ENCODE measurements around the gene ENPEP. TPM values are rescaled to one million over a fixed set of nuclear protein-coding genes. Genes with fewer than 3 reads are reported as not detected.
"Not testable (repeated sequence)": the region's sequence is repeated elsewhere in the genome, so short reads cannot be mapped to it uniquely, and the experiment has no call there.

The ENPEP gene
- total and polyA plus RNA-seq, 5 donors: 2.5 to 6.8 (median 3.1) TPM

DNA sequence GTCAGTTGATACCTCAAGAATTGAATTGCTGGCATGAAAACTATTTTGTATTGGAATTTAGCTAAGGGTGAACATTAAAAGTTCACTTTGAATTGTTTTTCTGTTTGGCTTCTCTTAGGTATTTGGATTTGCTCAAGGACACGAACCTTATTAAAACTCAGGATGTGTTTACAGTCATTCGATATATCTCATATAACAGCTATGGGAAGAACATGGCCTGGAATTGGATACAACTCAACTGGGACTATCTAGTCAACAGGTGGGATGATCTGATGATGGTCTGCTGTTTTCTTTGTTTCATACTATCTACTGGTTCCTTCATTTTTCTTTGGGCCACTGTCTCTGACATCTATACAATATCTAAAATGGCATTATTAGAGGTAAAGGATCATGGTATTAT lies 77.2 kb downstream of the ENPEP start:
- Histone ChIP-seq H3K4me3 (ENCODE audit: low read length) (no peak overlapping the region), H3K9me3 (ENCODE audit: control insufficient read depth, low read length) (no peaks in the 10 kb centered on the region), H3K27me3 (ENCODE audit: control insufficient read depth, insufficient read depth) (no peaks in the 10 kb centered on the region), H3K4me1 (ENCODE audit: control insufficient read depth, insufficient read depth, low read length) (no peaks in the 10 kb centered on the region), H3K27ac (ENCODE audit: low read length) (no peak overlapping the region)
- intact Hi-C loops (cut with DNase I): no loop called here
- ATAC-seq: no peak
- DNase-seq: no peak
- 84% methylated on average over 2 of the region's 2 CpGs for WGBS

DNA sequence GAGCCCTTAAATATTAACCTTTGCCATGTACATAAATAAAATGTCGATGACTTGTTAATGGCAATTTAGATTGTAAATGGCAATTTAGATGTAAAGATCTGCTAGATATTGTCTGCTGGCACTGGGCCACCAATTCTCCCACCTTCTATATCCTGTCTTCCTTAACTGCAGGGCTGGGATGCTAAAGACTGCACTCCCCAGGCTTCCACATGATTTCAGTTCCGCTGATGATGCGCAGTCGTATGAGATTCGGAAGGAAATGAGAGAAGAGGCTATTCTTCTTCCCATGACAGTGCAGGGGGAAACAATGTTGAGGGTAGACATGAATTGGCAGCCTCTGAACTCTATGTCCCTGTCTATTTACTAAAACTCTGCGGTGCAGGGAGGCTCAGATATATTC lies 91.3 kb downstream of the ENPEP start:
- DNase-seq: no peak
- H3K9me3 ChIP-seq (ENCODE audit: control insufficient read depth, low read length): no peaks in the 10 kb centered on the region
- intact Hi-C loops (cut with DNase I): no loop called here
- no peak overlapping the region for H3K27ac ChIP-seq (ENCODE audit: low read length)
- no peak overlapping the region for H3K4me3 ChIP-seq (ENCODE audit: low read length)
- H3K27me3 ChIP-seq (ENCODE audit: control insufficient read depth, insufficient read depth): no peaks in the 10 kb centered on the region
- no peaks in the 10 kb centered on the region for H3K4me1 ChIP-seq (ENCODE audit: control insufficient read depth, insufficient read depth, low read length)
- ATAC-seq: no peak
- 89% methylated on average over 6 of the region's 6 CpGs for WGBS

DNA sequence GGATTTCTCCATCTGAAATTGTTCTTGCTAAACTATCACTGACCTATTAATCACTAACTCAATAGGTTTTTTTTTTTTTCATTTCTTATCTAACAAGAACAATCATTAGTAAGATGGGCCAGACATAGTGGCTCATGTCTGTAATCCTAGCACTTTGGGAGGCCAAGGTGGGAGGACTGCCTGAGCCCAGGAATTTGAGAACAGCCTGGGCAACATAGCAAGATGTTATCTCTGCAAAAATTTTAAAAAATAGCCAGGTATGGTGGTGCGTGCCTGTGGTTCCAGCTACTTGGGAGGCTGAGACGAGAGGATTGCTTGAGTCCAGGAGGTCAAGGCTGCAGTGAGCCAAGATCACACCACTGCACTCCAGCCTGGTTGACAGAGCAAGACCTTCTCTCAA lies 100.7 kb downstream of the ENPEP start:
- H3K27me3 ChIP-seq (ENCODE audit: control insufficient read depth, insufficient read depth); intact Hi-C loops (cut with DNase I); DNase-seq; H3K9me3 ChIP-seq (ENCODE audit: control insufficient read depth, low read length); H3K4me1 ChIP-seq (ENCODE audit: control insufficient read depth, insufficient read depth, low read length); H3K27ac ChIP-seq (ENCODE audit: low read length); H3K4me3 ChIP-seq (ENCODE audit: low read length); ATAC-seq: not testable (repeated sequence)
- 94% methylated on average over 2 of the region's 2 CpGs for WGBS

GRCh38 chr4:110586131-110586850 lies 110.3 kb downstream of the ENPEP start:
- WGBS: 19% methylated on average over 7 of the region's 7 CpGs
- DNase-seq (no peak), ATAC-seq (peak in 1 of 2 donors; percentile 32)
- Histone ChIP-seq H3K4me1 (ENCODE audit: control insufficient read depth, insufficient read depth, low read length) (no peaks in the 10 kb centered on the region), H3K4me3 (ENCODE audit: low read length) (peak overlapping the region; percentile 32), H3K27ac (ENCODE audit: low read length) (no peak overlapping the region), H3K27me3 (ENCODE audit: control insufficient read depth, insufficient read depth) (no peaks in the 10 kb centered on the region), H3K9me3 (ENCODE audit: control insufficient read depth, low read length) (no peaks in the 10 kb centered on the region)
- intact Hi-C loops (cut with DNase I): no loop called here

DNA sequence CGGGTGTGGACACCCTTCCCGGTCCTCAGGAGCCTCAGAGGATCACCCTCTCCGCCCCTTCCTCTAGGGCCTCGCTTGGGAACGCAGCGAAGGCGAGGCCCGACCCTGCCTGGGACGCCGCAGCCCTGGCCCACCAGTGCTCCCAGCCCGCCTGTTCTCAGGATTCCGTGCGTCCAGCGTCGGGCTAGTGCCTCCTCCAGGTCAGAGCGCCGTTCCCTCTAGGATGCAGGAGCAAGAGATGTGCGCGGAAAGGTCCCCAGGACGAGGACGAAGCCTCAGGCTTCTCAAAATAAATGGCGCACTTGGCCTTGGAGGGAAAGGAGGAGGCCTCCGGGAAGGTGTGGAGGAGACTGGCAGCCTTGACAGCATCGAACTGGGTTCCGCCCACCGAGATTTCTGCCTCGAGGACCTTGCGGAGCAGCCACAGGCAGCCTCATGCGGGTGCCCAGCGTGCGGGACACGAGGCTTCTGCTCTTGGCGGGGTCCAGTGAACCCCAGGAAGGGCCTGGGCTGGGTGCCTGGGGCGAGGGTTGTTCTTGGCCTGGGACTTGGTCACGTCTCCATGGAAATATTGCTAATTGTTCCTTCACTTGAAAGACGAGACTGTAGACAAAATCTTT lies 111.8 kb downstream of the ENPEP start:
- intact Hi-C loops (cut with DNase I): no loop called here
- Histone ChIP-seq H3K4me3 (ENCODE audit: low read length) (no peak overlapping the region), H3K27me3 (ENCODE audit: control insufficient read depth, insufficient read depth) (no peaks in the 10 kb centered on the region), H3K4me1 (ENCODE audit: control insufficient read depth, insufficient read depth, low read length) (no peaks in the 10 kb centered on the region), H3K9me3 (ENCODE audit: control insufficient read depth, low read length) (no peaks in the 10 kb centered on the region), H3K27ac (ENCODE audit: low read length) (no peak overlapping the region)
- ATAC-seq: no peak
- DNase-seq: no peak
- WGBS: 93% methylated on average over 36 of the region's 36 CpGs

DNA sequence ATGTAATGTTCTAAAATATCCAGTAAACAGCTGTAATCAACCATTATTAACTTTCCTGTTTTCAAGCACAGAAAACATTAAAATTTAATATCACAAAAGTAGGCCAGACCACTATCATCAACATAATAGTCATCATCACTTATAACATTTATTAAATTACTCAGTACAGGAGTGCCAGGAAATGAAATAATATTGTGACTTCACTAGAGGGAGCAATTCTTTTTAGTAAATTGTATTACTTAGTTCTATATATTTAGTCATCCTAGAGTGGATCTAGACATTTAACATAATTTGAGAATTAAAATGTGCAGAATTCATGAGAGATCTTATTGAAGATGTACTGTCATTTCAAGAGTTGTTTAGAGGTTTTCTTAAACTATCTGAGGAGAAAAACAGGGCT lies 113.3 kb downstream of the ENPEP start:
- H3K4me3 ChIP-seq (ENCODE audit: low read length): no peak overlapping the region
- ATAC-seq: no peak
- H3K4me1 ChIP-seq (ENCODE audit: control insufficient read depth, insufficient read depth, low read length): no peaks in the 10 kb centered on the region
- no peaks in the 10 kb centered on the region for H3K9me3 ChIP-seq (ENCODE audit: control insufficient read depth, low read length)
- no peak for DNase-seq
- H3K27ac ChIP-seq (ENCODE audit: low read length): no peak overlapping the region
- intact Hi-C loops (cut with DNase I): no loop called here
- H3K27me3 ChIP-seq (ENCODE audit: control insufficient read depth, insufficient read depth): no peaks in the 10 kb centered on the region

DNA sequence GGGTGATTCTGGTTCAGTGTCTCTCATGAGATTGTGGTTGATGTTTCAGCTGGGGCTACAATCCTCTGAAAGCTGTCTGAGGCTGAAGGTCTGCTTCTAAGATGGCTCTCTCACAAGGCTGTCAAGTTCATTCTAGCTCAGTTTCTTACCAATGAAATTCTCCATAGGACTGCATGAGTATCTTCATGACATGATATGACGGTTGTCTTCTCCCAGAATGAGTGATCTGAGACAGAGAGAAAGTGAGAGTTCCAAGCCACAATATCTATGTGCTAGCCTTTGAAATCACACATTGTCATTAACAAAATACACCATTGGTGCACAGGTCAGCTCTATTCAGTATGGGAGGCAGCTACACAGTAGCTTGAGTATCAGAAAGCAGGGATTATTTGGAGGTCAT lies 119.6 kb downstream of the ENPEP start:
- intact Hi-C loops (cut with DNase I): no loop called here
- Histone ChIP-seq H3K9me3 (ENCODE audit: control insufficient read depth, low read length) (no peaks in the 10 kb centered on the region), H3K4me3 (ENCODE audit: low read length) (no peak overlapping the region), H3K27me3 (ENCODE audit: control insufficient read depth, insufficient read depth) (no peaks in the 10 kb centered on the region), H3K4me1 (ENCODE audit: control insufficient read depth, insufficient read depth, low read length) (no peaks in the 10 kb centered on the region), H3K27ac (ENCODE audit: low read length) (no peak overlapping the region)
- no peak for DNase-seq
- WGBS: 76% methylated on average over 1 of the region's 1 CpG
- no peak for ATAC-seq

DNA sequence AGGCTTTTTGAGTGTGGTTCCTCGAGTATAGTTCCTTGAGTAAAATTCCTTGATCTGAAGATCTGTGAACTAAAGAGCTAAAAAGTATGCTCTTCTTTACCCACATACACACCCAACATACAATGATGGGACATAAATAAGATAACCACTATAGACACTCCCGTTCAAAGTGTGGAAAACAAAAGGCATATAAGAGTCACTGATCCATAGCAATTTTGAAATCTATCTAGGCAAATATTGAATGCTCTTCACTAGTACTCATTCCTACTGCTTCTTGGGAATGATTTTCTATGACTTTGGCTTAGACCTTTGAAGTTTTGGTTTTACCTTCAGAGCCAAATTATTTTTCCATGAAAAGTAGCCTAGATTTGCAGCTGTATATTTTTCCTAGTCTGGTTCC lies 120.5 kb downstream of the ENPEP start:
- no peak for ATAC-seq

DNA sequence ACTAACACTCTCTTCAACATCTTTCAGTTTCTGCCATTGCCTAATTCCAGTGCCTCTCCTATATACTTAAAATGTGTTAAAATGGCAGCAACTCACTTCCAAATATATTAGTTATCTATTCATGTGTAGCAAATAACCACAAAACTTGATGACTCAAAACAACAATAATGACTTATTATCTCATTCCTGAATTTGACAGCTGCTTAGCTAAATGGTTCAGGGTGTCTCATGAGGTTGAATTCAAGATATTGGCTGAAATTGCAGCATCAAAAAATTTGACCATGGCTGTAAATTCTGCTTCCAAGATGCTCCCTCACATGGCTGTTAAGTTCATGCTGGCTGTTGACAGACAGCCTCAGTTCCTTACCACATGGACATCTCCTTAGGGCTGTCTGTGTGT lies 121.6 kb downstream of the ENPEP start:
- DNase-seq (no peak), ATAC-seq (no peak)
- intact Hi-C loops (cut with DNase I): no loop called here
- no peaks in the 10 kb centered on the region for H3K9me3 ChIP-seq (ENCODE audit: control insufficient read depth, low read length)
- H3K4me1 ChIP-seq (ENCODE audit: control insufficient read depth, insufficient read depth, low read length): no peaks in the 10 kb centered on the region
- H3K27me3 ChIP-seq (ENCODE audit: control insufficient read depth, insufficient read depth): no peaks in the 10 kb centered on the region
- no peak overlapping the region for H3K27ac ChIP-seq (ENCODE audit: low read length)
- no peak overlapping the region for H3K4me3 ChIP-seq (ENCODE audit: low read length)

More for the DNA sequence above, 120.5 kb downstream of the ENPEP start:
- H3K27me3 ChIP-seq (ENCODE audit: control insufficient read depth, insufficient read depth): no peaks in the 10 kb centered on the region
- WGBS: 83% methylated on average over 2 of the region's 2 CpGs
- no peak overlapping the region for H3K27ac ChIP-seq (ENCODE audit: low read length)
- no peak overlapping the region for H3K4me3 ChIP-seq (ENCODE audit: low read length)
- H3K4me1 ChIP-seq (ENCODE audit: control insufficient read depth, insufficient read depth, low read length): no peaks in the 10 kb centered on the region
- intact Hi-C loops (cut with DNase I): no loop called here
- H3K9me3 ChIP-seq (ENCODE audit: control insufficient read depth, low read length): no peaks in the 10 kb centered on the region
- no peak for DNase-seq

- WGBS: 95% methylated on average over 2 of the region's 2 CpGs
Measured at GRCh38 chr4:110602061-110602460, 126.1 kb downstream of the ENPEP start.

DNA sequence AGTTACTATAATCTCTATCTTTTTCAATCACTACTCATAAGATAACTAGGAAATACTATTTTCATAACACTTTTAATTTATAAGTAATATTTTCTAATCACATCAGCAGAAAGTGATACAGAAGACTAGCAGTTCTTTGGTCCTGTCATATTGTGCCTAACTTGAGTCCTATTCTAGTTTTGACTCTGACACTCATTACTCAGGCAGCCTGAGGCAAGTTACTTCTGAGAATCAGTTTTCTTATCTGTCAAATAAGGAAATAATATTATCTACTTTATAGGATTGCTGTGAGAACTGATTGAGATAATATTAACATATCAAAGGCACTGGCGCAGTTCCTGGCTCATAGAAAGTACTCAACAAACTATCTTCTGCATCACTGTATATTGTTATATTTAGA lies 129.1 kb downstream of the ENPEP start:
- H3K4me3 ChIP-seq (ENCODE audit: low read length): no peak overlapping the region
- no peak overlapping the region for H3K27ac ChIP-seq (ENCODE audit: low read length)
- H3K27me3 ChIP-seq (ENCODE audit: control insufficient read depth, insufficient read depth): no peaks in the 10 kb centered on the region
- no peak for ATAC-seq
- H3K4me1 ChIP-seq (ENCODE audit: control insufficient read depth, insufficient read depth, low read length): no peaks in the 10 kb centered on the region
- no peaks in the 10 kb centered on the region for H3K9me3 ChIP-seq (ENCODE audit: control insufficient read depth, low read length)
- 79% methylated on average over 1 of the region's 1 CpG for WGBS
- intact Hi-C loops (cut with DNase I): no loop called here
- DNase-seq: no peak

More at GRCh38 chr4:110602061-110602460, 126.1 kb downstream of the ENPEP start:
- ATAC-seq: no peak
- no peak for DNase-seq
- no peaks in the 10 kb centered on the region for H3K4me1 ChIP-seq (ENCODE audit: control insufficient read depth, insufficient read depth, low read length)
- H3K4me3 ChIP-seq (ENCODE audit: low read length): no peak overlapping the region
- H3K9me3 ChIP-seq (ENCODE audit: control insufficient read depth, low read length): no peaks in the 10 kb centered on the region
- intact Hi-C loops (cut with DNase I): no loop called here
- no peaks in the 10 kb centered on the region for H3K27me3 ChIP-seq (ENCODE audit: control insufficient read depth, insufficient read depth)
- H3K27ac ChIP-seq (ENCODE audit: low read length): no peak overlapping the region
